ENCODE measurements around the gene NPW.

NPW gene

GRCh38 chr16:1984347-1985225 lies 35.0 kb upstream of the NPW start:
- DNase-seq (ENCODE audit: low read depth, low spot score), result no peak

GRCh38 chr16:1985466-1986150 lies 34.0 kb upstream of the NPW start:
- no peak for DNase-seq (ENCODE audit: low read depth, low spot score)

GRCh38 chr16:1987198-1987597 lies 32.4 kb upstream of the NPW start:
- no peak for DNase-seq (ENCODE audit: low read depth, low spot score)

- no peak for DNase-seq (ENCODE audit: low read depth, low spot score)
Measured at GRCh38 chr16:1989209-1990100, 30.1 kb upstream of the NPW start, which contains the start of gene SYNGR3. TSS of gene SYNGR3 (plus strand) at chr16:1989970. CDS start at chr16:1990103, 133 bp downstream.

- DNase-seq (ENCODE audit: low read depth, low spot score), result no peak
Measured at GRCh38 chr16:1990101-1990350, 29.6 kb upstream of the NPW start.

GRCh38 chr16:1990351-1991134 lies 29.0 kb upstream of the NPW start:
- DNase-seq (ENCODE audit: low read depth, low spot score), result no peak

- DNase-seq (ENCODE audit: low read depth, low spot score), result no peak
Measured at GRCh38 chr16:1991135-1991551, 28.4 kb upstream of the NPW start.

GRCh38 chr16:1991588-1991947 lies 28.0 kb upstream of the NPW start:
- DNase-seq (ENCODE audit: low read depth, low spot score), result no peak

GRCh38 chr16:1991948-1992703 lies 27.5 kb upstream of the NPW start:
- peak; percentile 32 for DNase-seq (ENCODE audit: low read depth, low spot score)

- DNase-seq (ENCODE audit: low read depth, low spot score), result no peak
Measured at GRCh38 chr16:1992704-1993317, 26.8 kb upstream of the NPW start.

GRCh38 chr16:1993731-1994131 lies 25.9 kb upstream of the NPW start:
- DNase-seq (ENCODE audit: low read depth, low spot score), result no peak

GRCh38 chr16:1997494-1998359 lies 21.9 kb upstream of the NPW start:
- no peak for DNase-seq (ENCODE audit: low read depth, low spot score)

GRCh38 chr16:1998360-1998835 lies 21.2 kb upstream of the NPW start:
- DNase-seq (ENCODE audit: low read depth, low spot score), result no peak

GRCh38 chr16:1998852-1999801 lies 20.5 kb upstream of the NPW start:
- no peak for DNase-seq (ENCODE audit: low read depth, low spot score)

GRCh38 chr16:1999866-2000514 lies 19.6 kb upstream of the NPW start:
- DNase-seq (ENCODE audit: low read depth, low spot score), result no peak

GRCh38 chr16:2001035-2001434 lies 18.6 kb upstream of the NPW start:
- no peak for DNase-seq (ENCODE audit: low read depth, low spot score)
